Measurements from ENCODE around the gene HNRNPH1. TPM values are rescaled to one million over a fixed set of nuclear protein-coding genes. Genes with fewer than 3 reads are reported as not detected.
A peak's percentile ranks its signal among the peaks of the same experiment; 100 is the strongest.

Gene HNRNPH1
- total RNA-seq, 4 donors from 2014 or later: 250 to 604 (median 331) TPM

DNA sequence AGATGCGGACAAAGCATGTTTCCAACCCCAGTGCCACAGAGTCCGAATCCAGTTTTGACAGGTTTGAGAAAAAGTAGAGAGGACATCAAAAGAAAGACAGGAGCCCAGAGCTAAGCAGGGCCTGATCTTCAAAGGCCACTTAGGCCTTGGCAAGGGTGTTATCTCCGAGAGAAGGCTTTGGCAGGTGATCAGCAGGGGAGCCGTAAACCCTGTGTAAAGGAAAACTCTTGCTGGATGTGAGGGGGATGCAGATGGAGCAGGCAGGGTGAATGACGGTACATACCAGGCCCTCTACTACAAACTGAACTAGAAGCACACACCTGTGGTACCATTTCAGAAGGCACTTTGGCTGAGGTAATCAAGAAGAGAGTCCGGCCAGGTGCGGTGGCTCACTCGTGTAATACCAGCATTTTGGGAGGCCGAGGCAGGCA lies 1.4 kb upstream of the HNRNPH1 start:
- Histone ChIP-seq H3K27ac (peak overlapping the region; percentile 86 to 100 (median 100)), H3K36me3 (peaks cover 0 to 34% of the 10 kb centered on the region in 2 donors), H3K4me3 (peak overlapping the region in 1 of 2 donors; percentile 100), H3K4me1 (peaks cover 7 to 36% (median 15%) of the 10 kb centered on the region in 3 donors), H3K9me3 (no peaks in the 10 kb centered on the region), H3K27me3 (no peaks in the 10 kb centered on the region)
- no peak for ATAC-seq
- TF ChIP-seq, protein P1, sequence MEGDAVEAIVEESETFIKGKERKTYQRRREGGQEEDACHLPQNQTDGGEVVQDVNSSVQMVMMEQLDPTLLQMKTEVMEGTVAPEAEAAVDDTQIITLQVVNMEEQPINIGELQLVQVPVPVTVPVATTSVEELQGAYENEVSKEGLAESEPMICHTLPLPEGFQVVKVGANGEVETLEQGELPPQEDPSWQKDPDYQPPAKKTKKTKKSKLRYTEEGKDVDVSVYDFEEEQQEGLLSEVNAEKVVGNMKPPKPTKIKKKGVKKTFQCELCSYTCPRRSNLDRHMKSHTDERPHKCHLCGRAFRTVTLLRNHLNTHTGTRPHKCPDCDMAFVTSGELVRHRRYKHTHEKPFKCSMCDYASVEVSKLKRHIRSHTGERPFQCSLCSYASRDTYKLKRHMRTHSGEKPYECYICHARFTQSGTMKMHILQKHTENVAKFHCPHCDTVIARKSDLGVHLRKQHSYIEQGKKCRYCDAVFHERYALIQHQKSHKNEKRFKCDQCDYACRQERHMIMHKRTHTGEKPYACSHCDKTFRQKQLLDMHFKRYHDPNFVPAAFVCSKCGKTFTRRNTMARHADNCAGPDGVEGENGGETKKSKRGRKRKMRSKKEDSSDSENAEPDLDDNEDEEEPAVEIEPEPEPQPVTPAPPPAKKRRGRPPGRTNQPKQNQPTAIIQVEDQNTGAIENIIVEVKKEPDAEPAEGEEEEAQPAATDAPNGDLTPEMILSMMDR (IDR thresholded peaks at IDR 0.05): no peak
- TF ChIP-seq EP300 (IDR thresholded peaks at IDR 0.05): no peak
- WGBS, 2 donors (ENCODE audit: low coverage in 1 of 2): 69 to 82% methylated on average over 4 to 5 of the region's 9 CpGs

DNA sequence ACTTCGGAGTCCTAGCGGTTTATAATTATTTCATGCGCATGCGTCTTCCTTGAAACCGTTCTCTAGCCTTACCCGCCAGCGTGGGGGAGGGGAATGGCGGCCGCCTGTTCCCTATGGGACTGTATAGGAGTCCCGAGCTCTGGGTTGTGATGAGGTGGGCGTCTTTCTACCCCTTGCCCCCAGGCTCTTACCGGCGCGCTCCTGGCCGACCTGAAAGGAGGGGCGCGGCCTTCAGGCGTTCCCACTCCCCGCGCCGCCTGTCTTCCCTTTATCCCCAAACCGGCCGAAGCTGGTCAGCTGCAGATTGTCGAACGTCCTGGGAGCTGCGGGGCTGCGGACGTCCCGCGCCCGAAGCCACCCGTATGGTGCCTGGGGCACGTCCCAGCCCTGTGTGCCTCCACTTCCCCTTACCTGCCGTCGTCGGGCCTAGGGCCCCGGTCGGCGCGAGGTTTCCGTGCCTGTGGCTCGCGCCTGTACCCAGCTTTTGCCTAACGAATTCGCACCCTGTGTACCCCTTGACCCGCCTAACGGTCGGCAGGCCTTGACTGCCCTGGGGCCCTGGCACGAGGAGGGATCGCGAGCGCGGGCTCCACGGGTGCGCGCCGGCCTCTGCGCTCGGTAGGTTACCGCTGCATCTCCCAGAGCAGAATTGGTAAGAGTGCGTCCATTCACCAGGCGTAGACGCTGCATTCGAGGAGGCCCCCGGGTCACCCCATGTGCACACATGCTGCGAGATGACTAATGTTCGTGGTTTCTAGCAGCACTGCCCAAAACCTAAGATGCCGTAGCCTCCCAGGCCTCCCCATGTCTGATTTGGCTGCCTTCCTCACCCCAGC lies 653 bp upstream of the HNRNPH1 start:
- H3K4me1 ChIP-seq: peaks cover 7 to 44% (median 17%) of the 10 kb centered on the region in 3 donors
- 0% methylated on average over 5 to 7 of the region's 68 CpGs for WGBS, 2 donors (ENCODE audit: low coverage in 1 of 2)
- no peaks in the 10 kb centered on the region for H3K9me3 ChIP-seq
- peak; percentile 0 for ATAC-seq
- H3K36me3 ChIP-seq: peaks cover 0 to 31% of the 10 kb centered on the region in 2 donors
- H3K4me3 ChIP-seq: peak overlapping the region; percentile 39 to 100
- H3K27ac ChIP-seq: peak overlapping the region; percentile 86 to 100 (median 100)
- H3K27me3 ChIP-seq: no peaks in the 10 kb centered on the region
- TF ChIP-seq, protein P1 (IDR thresholded peaks at IDR 0.05): peak in 2 of 4 experiments; percentile 6 to 17
- no peak for TF ChIP-seq EP300 (IDR thresholded peaks at IDR 0.05)

DNA sequence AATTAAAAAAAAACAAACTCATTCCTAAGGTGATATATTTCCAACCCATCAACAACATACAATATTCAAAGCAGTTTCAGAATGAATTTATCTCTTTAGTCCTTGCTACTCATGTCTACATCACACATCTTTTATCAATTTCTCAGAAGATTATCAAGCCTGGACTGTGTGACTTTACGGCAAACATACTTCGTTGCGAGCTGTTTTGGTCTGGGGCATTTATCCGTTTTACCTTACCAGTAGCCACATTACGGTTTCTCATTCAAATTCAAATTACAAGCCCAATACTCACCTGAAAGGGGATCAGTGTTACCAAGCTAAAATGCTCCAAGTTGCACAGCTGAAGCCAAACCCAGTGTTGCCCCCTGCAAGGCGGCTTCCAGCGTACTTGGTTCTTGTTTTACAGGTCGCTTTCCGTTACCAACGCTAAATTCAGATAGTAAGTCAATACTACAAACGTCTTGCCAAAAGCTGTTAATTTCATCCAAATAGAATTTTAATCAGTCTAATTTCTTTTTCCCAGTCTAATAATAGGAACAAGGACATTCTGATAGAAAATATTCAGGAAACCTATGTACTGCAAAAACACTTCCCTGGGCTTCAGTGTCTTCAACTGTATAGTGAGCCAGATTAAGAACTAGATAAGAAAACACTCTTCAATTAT lies 1.8 kb downstream of the HNRNPH1 start:
- H3K36me3 ChIP-seq: peaks cover 11 to 56% of the 10 kb centered on the region in 2 donors
- WGBS, 2 donors (ENCODE audit: low coverage in 1 of 2): 8 to 9% methylated on average over 11 of the region's 11 CpGs

DNA sequence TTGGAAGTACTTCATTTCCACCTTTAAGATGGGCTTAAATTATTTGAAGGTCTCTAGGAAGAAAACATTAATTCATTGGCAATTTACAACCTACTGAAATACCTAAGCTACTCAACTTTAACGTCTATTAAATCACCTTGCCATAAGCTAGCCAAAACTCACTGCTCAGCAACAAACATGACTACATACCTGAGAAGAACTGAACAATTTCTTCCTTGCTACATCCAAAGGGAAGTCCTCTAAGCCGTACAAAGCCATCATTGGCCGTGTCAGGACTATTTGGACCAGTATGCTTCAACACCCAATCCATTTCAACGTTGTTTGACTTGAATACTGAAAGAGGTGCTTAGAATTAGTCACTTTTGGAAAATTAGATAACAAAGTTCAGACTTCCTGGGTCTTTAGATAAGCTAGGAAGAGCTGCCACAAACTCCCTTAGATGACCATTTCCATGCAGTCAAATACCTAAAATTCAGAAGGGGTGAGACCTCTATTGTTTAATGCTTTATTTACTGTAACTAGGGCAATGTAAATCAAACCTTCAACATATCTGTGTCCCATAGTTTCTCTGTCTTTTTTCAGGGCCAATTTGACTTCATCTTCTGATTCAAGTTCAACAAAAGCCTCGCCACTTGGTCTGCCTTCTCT lies 2.6 kb downstream of the HNRNPH1 start:
- WGBS, 2 donors (ENCODE audit: low coverage in 1 of 2): 4 to 7% methylated on average over 5 of the region's 5 CpGs
- TF ChIP-seq POLR2A (IDR thresholded peaks at IDR 0.05): no peak
- TF ChIP-seq, protein P1 (IDR thresholded peaks at IDR 0.05): no peak
- TF ChIP-seq EP300 (IDR thresholded peaks at IDR 0.05): no peak
- TF ChIP-seq POLR2AphosphoS5 (IDR thresholded peaks at IDR 0.05): no peak
- Histone ChIP-seq H3K9me3 (no peaks in the 10 kb centered on the region), H3K4me1 (peaks cover 17 to 77% (median 29%) of the 10 kb centered on the region in 3 donors), H3K36me3 (peaks cover 17 to 64% of the 10 kb centered on the region in 2 donors), H3K27me3 (no peaks in the 10 kb centered on the region), H3K27ac (peak overlapping the region in 3 of 4 donors; percentile 59 to 100 (median 100)), H3K4me3 (peak overlapping the region; percentile 9 to 100)
- no peak for ATAC-seq

More for the DNA sequence above, 1.8 kb downstream of the HNRNPH1 start:
- no peak for ATAC-seq
- H3K4me1 ChIP-seq: peaks cover 17 to 68% (median 26%) of the 10 kb centered on the region in 3 donors
- TF ChIP-seq POLR2A (IDR thresholded peaks at IDR 0.05) (no peak), EP300 (IDR thresholded peaks at IDR 0.05) (no peak), POLR2AphosphoS5 (IDR thresholded peaks at IDR 0.05) (no peak)
- TF ChIP-seq, protein P1 (IDR thresholded peaks at IDR 0.05): no peak
- no peaks in the 10 kb centered on the region for H3K27me3 ChIP-seq
- peak overlapping the region; percentile 67 to 100 for H3K4me3 ChIP-seq
- H3K27ac ChIP-seq: peak overlapping the region; percentile 5 to 100 (median 80)
- H3K9me3 ChIP-seq: no peaks in the 10 kb centered on the region
